SK-N-SH (cell line): Measurements from ENCODE around the gene BOK.

Experiments used
- CHD2 ChIP-seq: fragments of 150-350 bp; IDR thresholded peaks from 2 replicates; pipeline ENCODE4 v1.6.1; 2018; ENCODE audit warnings: low read length; ENCODE audit not compliant: partially characterized antibody
- CTCF ChIP-seq: fragments of 200-600 bp; sonication (generic); IDR thresholded peaks from 2 replicates; pipeline ENCODE4 v1.6.1; 2017; ENCODE audit warnings: antibody characterized with exemption, mild to moderate bottlenecking, moderate library complexity
- EP300 ChIP-seq, 2 experiments: IDR thresholded peaks; 2 replicates each; pipeline versions ENCODE4 v1.4.0 to v1.6.1; 2012; ENCODE audit warnings: borderline replicate concordance in 1 of 2, low read depth in 1 of 2, low read length in 1 of 2
- EZH2phosphoT487 ChIP-seq: fragments of 200-600 bp; sonication (generic); IDR thresholded peaks from 2 replicates; pipeline ENCODE4 v1.6.1; 2017; ENCODE audit warnings: low read depth, mixed run types, mild to moderate bottlenecking, antibody characterized with exemption, moderate library complexity, borderline replicate concordance
- FOXM1 ChIP-seq: IDR thresholded peaks from 2 replicates; pipeline ENCODE4 v1.4.0; 2012; ENCODE audit warnings: low read depth, mild to moderate bottlenecking
- IRF3 ChIP-seq: fragments of 150-350 bp; IDR thresholded peaks from 2 replicates; pipeline ENCODE4 v1.6.1; 2016; ENCODE audit warnings: mild to moderate bottlenecking, low read depth, low read length
- MAX ChIP-seq: IDR thresholded peaks from 2 replicates; pipeline ENCODE4 v1.4.0; 2012; ENCODE audit warnings: low read depth
- NFIC ChIP-seq: IDR thresholded peaks from 2 replicates; pipeline ENCODE4 v1.4.0; 2012; ENCODE audit warnings: borderline replicate concordance
- RAD21 ChIP-seq: IDR thresholded peaks from 2 replicates; pipeline ENCODE4 v1.6.1; 2012; ENCODE audit warnings: mild to moderate bottlenecking, low read length
- REST ChIP-seq: IDR thresholded peaks from 2 replicates; pipeline ENCODE4 v1.6.1; 2012; ENCODE audit warnings: mild to moderate bottlenecking, low read depth, low read length, moderate library complexity
- TEAD4 ChIP-seq: IDR thresholded peaks from 2 replicates; pipeline ENCODE4 v1.4.0; 2012; ENCODE audit warnings: mild to moderate bottlenecking, borderline replicate concordance; ENCODE audit not compliant: insufficient read depth

DNA sequence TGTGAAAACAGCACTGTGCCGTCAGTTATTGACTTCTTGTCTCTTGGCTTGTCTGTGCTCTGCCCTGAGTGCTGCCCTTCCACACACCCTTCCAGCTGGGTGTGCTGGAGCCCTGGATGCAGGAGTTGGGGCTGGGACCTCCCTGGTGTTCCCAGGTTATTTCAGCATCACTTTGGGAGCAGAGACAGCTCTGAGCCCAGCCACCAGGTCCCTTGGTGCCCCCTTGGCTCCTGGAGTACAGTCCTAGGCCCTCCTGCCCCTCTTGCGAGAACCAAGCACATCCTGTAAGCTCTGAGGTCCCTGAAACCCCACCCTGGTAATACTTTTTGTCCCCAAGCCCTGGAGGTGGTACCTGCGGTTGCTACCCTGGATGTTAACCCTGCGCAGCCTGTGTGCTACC, 24.3 kb downstream of the BOK start:
- no peak for TF ChIP-seq MAX
- TF ChIP-seq NFIC, result no peak
- TF ChIP-seq CTCF, result no peak
- TF ChIP-seq RAD21, result no peak
- no peak for TF ChIP-seq REST
- TF ChIP-seq IRF3, result no peak
- TF ChIP-seq TEAD4, result no peak
- TF ChIP-seq EZH2phosphoT487, result no peak
- TF ChIP-seq FOXM1, result no peak
- no peak for TF ChIP-seq CHD2
- TF ChIP-seq EP300 (IDR thresholded peaks at IDR 0.05; ENCODE audit: borderline replicate concordance in 1 of 2, low read depth in 1 of 2, low read length in 1 of 2), result no peak
